ENCODE results near the gene SMYD3.
A peak's percentile ranks its signal among the peaks of the same experiment; 100 is the strongest.
"Not testable (repeated sequence)": the region's sequence is repeated elsewhere in the genome, so short reads cannot be mapped to it uniquely, and the experiment has no call there.

The SMYD3 gene

DNA sequence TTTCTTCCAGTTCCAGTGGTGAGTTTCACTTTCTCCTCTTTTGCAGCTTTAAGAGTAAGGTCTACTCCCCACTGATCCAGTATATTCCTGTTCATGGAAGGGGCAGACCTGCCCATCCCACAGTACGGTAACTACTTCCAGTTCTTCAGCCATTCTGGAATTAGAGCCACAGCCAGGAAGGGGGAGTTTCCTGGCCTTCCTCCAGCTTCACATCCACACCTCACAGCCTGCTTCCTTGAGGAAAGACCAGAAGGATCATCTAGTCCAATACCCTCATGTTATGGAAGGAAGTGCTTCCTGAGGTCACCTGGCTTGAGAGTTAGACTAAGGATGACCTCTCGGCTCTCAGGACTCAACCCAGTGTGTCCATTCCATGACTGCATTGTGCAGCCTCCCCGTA, 754.5 kb downstream of the SMYD3 start:
- intact Hi-C loops (cut with DNase I), result no loop called here
- no peak for DNase-seq

DNA sequence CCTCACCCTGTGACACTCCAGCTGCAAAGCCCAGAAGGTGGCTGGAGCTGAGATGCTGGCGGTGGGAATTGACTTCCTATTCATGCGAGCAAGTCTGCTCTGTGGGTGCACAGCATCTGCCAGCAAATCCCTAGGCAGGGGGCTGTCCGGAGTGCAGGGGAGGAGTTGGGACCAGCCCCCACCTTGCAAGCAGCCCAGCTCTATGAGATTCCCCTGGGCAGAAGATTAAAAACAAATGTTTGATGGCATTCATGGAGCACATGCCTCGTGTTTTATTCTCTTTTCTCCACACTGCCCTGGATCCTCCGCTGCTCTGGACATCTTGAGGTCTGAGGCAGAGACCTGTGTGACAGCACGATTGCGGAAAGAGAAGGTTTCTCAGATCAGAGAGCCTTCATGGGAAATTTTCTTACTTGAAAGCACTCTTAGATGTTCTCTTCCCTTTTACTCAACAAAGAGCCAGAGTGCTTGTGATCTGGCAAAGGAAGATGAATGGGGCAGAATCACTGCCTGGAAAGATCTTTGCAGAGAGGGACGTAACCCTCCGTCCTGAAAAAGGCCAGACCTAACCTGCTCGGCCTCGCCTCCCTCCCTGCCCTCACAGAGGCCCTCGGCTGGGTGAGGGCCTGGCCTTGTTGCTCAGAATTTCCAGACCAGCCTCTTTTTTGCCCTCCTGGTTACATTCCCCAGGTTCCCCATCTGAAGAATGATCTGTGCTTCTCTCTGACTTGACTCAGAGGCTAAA, 755.2 kb downstream of the SMYD3 start:
- intact Hi-C loops (cut with DNase I), result no loop called here
- no peak for DNase-seq

DNA sequence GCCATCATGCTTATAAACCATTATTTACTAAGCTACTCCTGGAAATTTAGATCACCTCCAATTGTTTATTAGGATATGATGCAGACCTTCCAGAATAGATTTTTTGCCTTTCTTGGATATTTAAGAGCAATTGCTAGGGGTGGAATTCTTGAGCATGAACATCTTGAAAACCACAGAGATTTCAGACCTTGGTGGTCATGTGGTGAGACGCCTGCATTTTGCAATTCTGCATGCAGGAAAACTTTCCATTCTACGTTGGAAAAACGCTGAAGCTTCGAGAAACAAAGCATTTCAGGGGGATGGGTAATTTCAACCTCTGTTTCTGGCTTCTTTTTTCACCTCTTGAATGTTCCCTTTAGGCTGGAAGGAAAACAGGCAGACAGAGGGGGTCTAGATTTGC, 756.0 kb downstream of the SMYD3 start:
- intact Hi-C loops (cut with DNase I), result no loop called here
- no peak for DNase-seq

DNA sequence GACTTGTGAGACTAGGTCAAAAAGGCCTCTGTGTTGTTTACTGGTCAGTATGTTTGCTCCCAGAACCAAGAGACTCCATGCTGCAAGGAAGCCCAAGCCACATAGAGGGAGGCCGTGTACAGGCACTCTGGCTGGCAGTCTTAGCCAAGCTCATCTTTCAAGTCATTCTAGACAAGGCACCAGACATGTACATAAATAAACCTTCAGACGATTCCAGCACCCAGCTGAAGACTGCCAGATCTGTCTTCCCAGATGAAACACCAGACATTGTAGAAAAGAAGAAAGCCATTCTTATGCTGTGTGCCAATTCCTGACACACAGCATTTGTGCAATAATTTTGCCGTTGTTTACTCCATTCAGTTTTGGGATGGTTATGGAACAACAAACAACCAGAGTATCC, 756.8 kb downstream of the SMYD3 start:
- intact Hi-C loops (cut with DNase I), result no loop called here
- DNase-seq, result no peak

GRCh38 chr1:245749053-245749452, 758.0 kb downstream of the SMYD3 start:
- intact Hi-C loops (cut with DNase I), result no loop called here

DNA sequence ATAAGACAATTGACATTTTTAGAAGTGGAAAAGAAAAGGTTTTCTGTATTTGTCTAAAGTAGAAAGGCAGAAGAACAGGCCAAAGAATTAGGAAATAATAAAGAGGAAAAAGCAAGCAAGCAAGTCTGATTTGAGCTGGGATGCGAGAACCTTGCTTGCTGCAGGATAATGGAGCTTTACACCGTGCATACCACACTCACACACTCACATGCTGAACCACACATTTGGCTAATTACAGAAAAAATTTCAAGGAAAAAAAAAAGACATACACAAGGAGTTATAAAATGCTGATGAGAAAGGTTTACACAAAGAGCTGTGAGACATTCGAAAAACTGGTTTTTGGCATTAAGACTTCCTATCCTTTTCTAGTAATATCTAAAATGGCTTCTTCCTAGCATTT, 758.4 kb downstream of the SMYD3 start:
- intact Hi-C loops (cut with DNase I), result no loop called here
- DNase-seq, result no peak

More at GRCh38 chr1:245749053-245749452, 758.0 kb downstream of the SMYD3 start:
- DNase-seq, result no peak

DNA sequence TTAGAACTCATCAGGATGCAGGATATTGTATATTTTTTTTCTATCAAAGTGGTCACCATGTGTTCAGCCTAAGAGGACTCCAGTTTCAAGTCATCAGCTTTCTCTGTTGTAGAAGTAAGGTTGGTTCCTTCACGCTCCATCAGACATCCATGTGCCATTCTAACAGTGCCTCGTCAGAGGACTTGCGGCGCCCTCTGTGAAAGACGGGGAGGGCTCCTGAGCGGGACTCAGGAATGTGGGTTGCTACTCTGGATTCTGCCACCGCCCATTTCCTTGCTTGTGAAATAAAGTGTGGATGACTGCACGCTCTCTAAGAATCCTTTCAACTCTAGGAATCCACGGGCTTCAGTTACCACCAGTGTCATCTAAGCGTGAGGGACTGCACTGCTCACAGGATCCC, 758.8 kb downstream of the SMYD3 start:
- DNase-seq, result no peak
- intact Hi-C loops (cut with DNase I), result no loop called here

GRCh38 chr1:245742896-245743295, 764.2 kb downstream of the SMYD3 start:
- DNase-seq, result no peak

DNA sequence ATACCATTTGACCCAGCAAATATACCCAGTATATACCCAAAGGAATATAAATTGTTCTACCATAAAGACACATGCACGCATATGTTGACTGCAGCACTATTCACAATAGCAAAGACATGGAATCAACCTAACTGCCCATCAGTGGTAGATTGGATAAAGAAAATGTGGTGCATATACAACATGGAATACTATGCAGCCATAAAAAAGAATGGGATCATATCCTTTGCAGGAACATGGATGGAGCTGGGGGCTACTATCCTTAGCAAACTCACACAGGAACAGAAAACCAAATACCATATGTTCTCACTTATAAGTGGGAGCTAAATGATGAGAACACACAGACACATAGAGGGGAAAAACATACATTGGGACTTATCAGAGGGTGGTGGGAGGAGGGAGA, 766.7 kb downstream of the SMYD3 start:
- intact Hi-C loops (cut with DNase I); DNase-seq: not testable (repeated sequence)

More at GRCh38 chr1:245742896-245743295, 764.2 kb downstream of the SMYD3 start:
- intact Hi-C loops (cut with DNase I), result no loop called here

DNA sequence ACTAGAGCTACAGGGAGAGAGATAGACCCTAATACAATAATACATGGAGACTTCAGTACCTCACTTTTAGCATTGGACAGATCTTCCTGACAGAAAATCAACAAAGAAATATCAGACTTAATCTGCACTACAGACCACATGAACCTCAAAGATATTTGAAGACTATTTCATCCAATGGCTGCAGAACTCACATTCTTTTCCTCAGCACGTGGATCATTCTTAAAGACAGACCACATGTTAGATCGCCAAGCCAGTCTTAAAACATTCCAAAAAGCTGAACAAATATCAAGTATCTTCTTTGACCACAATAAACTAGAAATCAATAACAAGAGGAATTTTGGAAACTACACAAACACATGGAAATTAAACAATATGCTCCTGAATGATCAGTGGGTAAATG, 776.3 kb downstream of the SMYD3 start:
- DNase-seq, result no peak
- intact Hi-C loops (cut with DNase I), result no loop called here

DNA sequence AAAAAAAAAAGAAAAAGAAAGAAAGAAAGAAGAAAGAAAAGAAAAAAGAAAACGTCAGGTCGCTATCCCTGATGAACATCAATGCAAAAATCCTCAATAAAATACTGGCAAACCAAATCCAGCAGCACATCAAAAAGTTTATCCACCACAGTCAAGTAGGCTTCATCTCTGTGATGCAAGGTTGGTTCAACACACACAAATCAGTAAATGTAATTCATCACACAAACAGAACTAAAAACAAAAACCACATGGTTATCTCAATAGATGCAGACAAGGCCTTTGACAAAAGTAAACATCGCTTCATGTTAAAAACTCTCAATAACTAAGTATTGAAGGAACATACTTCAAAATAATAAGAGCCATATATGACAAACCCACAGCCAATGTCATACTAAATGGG, 779.0 kb downstream of the SMYD3 start:
- intact Hi-C loops (cut with DNase I), result not testable (repeated sequence)

GRCh38 chr1:245721488-245721887, 785.6 kb downstream of the SMYD3 start:
- intact Hi-C loops (cut with DNase I), result no loop called here
- DNase-seq, result no peak

More for the DNA sequence above, 779.0 kb downstream of the SMYD3 start:
- not testable (repeated sequence) for DNase-seq

DNA sequence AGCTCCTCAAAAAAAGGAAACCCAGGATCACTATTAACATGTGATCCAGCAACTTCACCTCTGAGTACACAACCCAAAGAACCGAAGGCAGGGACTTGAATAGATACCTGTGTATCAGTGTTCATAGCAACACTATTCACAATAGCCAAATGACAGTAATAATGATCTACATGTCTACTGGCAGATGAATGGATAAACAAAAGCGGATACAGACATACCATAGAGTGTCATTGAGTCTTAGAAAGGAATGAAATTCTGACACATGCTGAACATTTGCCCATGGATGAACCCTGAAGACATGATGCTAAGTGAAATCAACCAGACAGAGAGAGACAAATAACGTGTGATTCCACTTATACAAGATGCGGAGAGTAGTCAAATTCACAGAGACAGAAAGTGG, 788.1 kb downstream of the SMYD3 start:
- intact Hi-C loops (cut with DNase I), result no loop called here
- DNase-seq, result no peak

DNA sequence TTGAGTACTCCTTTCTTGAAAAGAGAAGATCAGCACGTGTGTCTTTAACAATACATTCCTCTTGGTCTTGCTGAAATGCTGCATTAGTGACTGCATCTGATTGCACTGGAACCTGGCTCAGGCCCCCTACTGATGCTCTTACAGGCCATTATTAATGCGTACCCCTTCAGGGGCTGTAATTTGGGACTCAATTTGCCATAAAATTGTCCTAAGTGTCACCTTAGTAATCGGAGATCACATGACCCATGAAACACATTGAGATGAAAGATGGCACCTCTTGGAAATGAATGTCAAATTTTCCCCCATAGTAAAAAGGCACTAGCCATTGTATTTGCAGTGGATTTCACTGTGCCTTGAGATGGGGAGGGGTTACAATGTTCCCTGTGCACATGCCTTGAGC, 789.0 kb downstream of the SMYD3 start:
- no peak for DNase-seq
- intact Hi-C loops (cut with DNase I), result no loop called here

GRCh38 chr1:245717611-245718010, 789.5 kb downstream of the SMYD3 start:
- no peak for DNase-seq
- intact Hi-C loops (cut with DNase I), result no loop called here

- intact Hi-C loops (cut with DNase I), result no loop called here
- no peak for DNase-seq
Observed at GRCh38 chr1:245716561-245716960, 790.5 kb downstream of the SMYD3 start.

GRCh38 chr1:245715970-245716369, 791.1 kb downstream of the SMYD3 start:
- no peak for DNase-seq
- intact Hi-C loops (cut with DNase I), result no loop called here

- peak in 3 of 42 donors; percentile 17 to 18 (median 18) for DNase-seq
- intact Hi-C loops (cut with DNase I), result no loop called here
Observed at GRCh38 chr1:245715291-245715701, 791.8 kb downstream of the SMYD3 start.

DNA sequence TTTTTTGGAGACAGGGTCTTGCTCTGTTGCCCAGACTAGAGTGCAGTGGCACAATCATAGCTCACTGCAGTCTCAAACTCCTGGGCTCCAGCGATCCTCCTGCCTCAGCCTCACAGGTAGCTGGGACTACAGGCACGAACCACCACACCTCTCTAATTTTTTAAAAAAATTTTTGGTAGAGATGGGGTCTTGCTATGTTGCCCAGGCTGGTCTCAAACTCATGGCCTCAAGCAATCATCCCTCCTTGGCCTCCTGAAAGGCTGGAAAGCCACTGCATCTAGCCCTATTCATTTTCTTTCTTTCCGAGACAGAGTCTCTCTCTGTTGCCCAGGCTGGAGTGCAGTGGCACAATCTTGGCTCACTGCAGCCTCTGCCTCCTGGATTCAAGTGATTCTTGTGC, 793.1 kb downstream of the SMYD3 start:
- intact Hi-C loops (cut with DNase I); DNase-seq: not testable (repeated sequence)

- DNase-seq, result no peak
- intact Hi-C loops (cut with DNase I), result no loop called here
Observed at GRCh38 chr1:245710961-245711903, 795.8 kb downstream of the SMYD3 start.

Data from head of caudate nucleus (tissue), 42 donors.